Breast epithelium (tissue), 4 donors: ENCODE results near the gene SPIRE2. TPM values are rescaled to one million over a fixed set of nuclear protein-coding genes. Genes with fewer than 3 reads are reported as not detected.
"Not testable (repeated sequence)": the region's sequence is repeated elsewhere in the genome, so short reads cannot be mapped to it uniquely, and the experiment has no call there.

ENCODE experiments used
- DNase-seq, 2 donors: peaks; one replicate each; pipeline ENCODE4 v3.0.0-alpha.2; 2019; ENCODE audit warnings: low spot score in 2 of 2
- H3K27ac ChIP-seq, 2 donors: fragments of 200-600 bp; sonication (generic) in 1 of 2; one replicate each; pipeline ENCODE4 v1.5.1; 2016 to 2019; ENCODE audit warnings: mild to moderate bottlenecking in 1 of 2
- H3K27me3 ChIP-seq, 2 donors: fragments of 200-600 bp; sonication (generic) in 1 of 2; one replicate each; pipeline versions ENCODE4 v1.5.1 to v1.6.0; 2017 to 2019; ENCODE audit warnings: control low read depth in 1 of 2, mild to moderate bottlenecking in 1 of 2
- H3K36me3 ChIP-seq: fragments of 200-600 bp; one replicate; pipeline ENCODE4 v1.5.1; 2019
- H3K4me1 ChIP-seq, 2 donors: fragments of 200-600 bp; sonication (generic); one replicate each; pipeline ENCODE4 v1.5.1; 2016 to 2019; ENCODE audit warnings: control low read depth in 1 of 2
- H3K4me3 ChIP-seq, 3 donors: fragments of 200-600 bp; sonication (generic); 1 replicate in 2 of 3; 2 replicates in 1 of 3; pipeline ENCODE4 v1.5.1; 2016 to 2019; ENCODE audit warnings: mild to moderate bottlenecking in 3 of 3, moderate library complexity in 2 of 3
- H3K9me3 ChIP-seq, 2 donors: fragments of 200-600 bp; sonication (generic) in 1 of 2; one replicate each; pipeline ENCODE4 v1.5.1; 2016 to 2019; ENCODE audit warnings: control low read depth in 1 of 2
- CTCF ChIP-seq, 3 donors: fragments of 450-650 bp; IDR thresholded peaks; one replicate each; pipeline ENCODE4 v1.5.1; 2016 to 2017; ENCODE audit warnings: antibody characterized with exemption in 3 of 3, mild to moderate bottlenecking in 3 of 3, moderate library complexity in 3 of 3
- POLR2A ChIP-seq: fragments of 450-650 bp; IDR thresholded peaks from one replicate; pipeline ENCODE4 v1.6.1; 2016; ENCODE audit warnings: antibody characterized with exemption, mild to moderate bottlenecking, moderate library complexity
- POLR2AphosphoS5 ChIP-seq, 3 donors: sonication (generic); formaldehyde crosslinking; IDR thresholded peaks; one replicate each; pipeline ENCODE4 v1.6.1; 2017; ENCODE audit warnings: antibody characterized with exemption in 3 of 3
- intact Hi-C: fragments of 100-400 bp; cut with DNase I; formaldehyde crosslinking; loops from one replicate; pipeline ENCODE4 v1.15.1; 2023; ENCODE audit warnings: low total_unique reads
- total RNA-seq, 3 donors: library from RNA; depleted of rRNA; stranded (reverse); fragments of >200 nt; gene quantifications; one replicate each; pipeline ENCODE4 v1.1.0, GENCODE V29; 2016

Gene SPIRE2
- 10 to 100 TPM in 1 of 3 donors, 1 to 10 TPM in 2; 1.3 to 11.1 (median 7.8) TPM for total RNA-seq

- Histone ChIP-seq H3K9me3 (no peaks in the 10 kb centered on the region), H3K27ac (peak within 1 kb of the TSS; percentile 72 to 80), H3K27me3 (no peaks in the 10 kb centered on the region), H3K36me3 (no peaks in the 10 kb centered on the region), H3K4me3 (peak within 1 kb of the TSS; percentile 38 to 81 (median 71)), H3K4me1 (peaks cover 0 to 4% of the 10 kb centered on the region in 2 donors)
- DNase-seq = peak; percentile 52 to 69
- TF ChIP-seq POLR2A = no peak
- no peak for TF ChIP-seq POLR2AphosphoS5 (IDR thresholded peaks at IDR 0.05)
- no peak for TF ChIP-seq CTCF (IDR thresholded peaks at IDR 0.05)
- intact Hi-C loops = no loop called here
Measured at GRCh38 chr16:89828199-89828869, at the start of gene SPIRE2. Gene SPIRE2 (plus strand): TSS chr16:89828475. CDS start chr16:89828551, 76 bp downstream.

- H3K9me3 ChIP-seq = no peaks in the 10 kb centered on the region
- intact Hi-C loops = no loop called here
Measured at GRCh38 chr16:89779231-89779908, 48.9 kb upstream of the SPIRE2 start.

GRCh38 chr16:89779909-89780305, 48.4 kb upstream of the SPIRE2 start:
- no peak for DNase-seq
- no peaks in the 10 kb centered on the region for H3K27me3 ChIP-seq
- no peaks in the 10 kb centered on the region for H3K4me1 ChIP-seq
- no peaks in the 10 kb centered on the region for H3K9me3 ChIP-seq
- TF ChIP-seq POLR2AphosphoS5 (IDR thresholded peaks at IDR 0.05) = no peak
- TF ChIP-seq CTCF (IDR thresholded peaks at IDR 0.05) = no peak
- no peak for TF ChIP-seq POLR2A
- no peaks in the 10 kb centered on the region for H3K36me3 ChIP-seq
- H3K27ac ChIP-seq = no peak overlapping the region
- intact Hi-C loops = no loop called here
- H3K4me3 ChIP-seq = no peak overlapping the region

More at GRCh38 chr16:89779231-89779908, 48.9 kb upstream of the SPIRE2 start:
- DNase-seq = no peak
- H3K27ac ChIP-seq = no peak overlapping the region
- no peak overlapping the region for H3K4me3 ChIP-seq
- no peaks in the 10 kb centered on the region for H3K4me1 ChIP-seq
- H3K36me3 ChIP-seq = no peaks in the 10 kb centered on the region
- no peak for TF ChIP-seq POLR2A
- no peak for TF ChIP-seq POLR2AphosphoS5 (IDR thresholded peaks at IDR 0.05)
- no peak for TF ChIP-seq CTCF (IDR thresholded peaks at IDR 0.05)
- no peaks in the 10 kb centered on the region for H3K27me3 ChIP-seq

- intact Hi-C loops = no loop called here
- Histone ChIP-seq H3K9me3 (no peaks in the 10 kb centered on the region), H3K27me3 (no peaks in the 10 kb centered on the region), H3K4me1 (no peaks in the 10 kb centered on the region), H3K27ac (no peak overlapping the region), H3K36me3 (no peaks in the 10 kb centered on the region), H3K4me3 (no peak overlapping the region)
- DNase-seq = no peak
- no peak for TF ChIP-seq POLR2A
- TF ChIP-seq CTCF (IDR thresholded peaks at IDR 0.05) = no peak
- TF ChIP-seq POLR2AphosphoS5 (IDR thresholded peaks at IDR 0.05) = no peak
Measured at GRCh38 chr16:89782489-89782888, 45.8 kb upstream of the SPIRE2 start.

- H3K36me3 ChIP-seq, H3K4me1 ChIP-seq, H3K27me3 ChIP-seq, H3K9me3 ChIP-seq, H3K4me3 ChIP-seq, intact Hi-C loops, DNase-seq, H3K27ac ChIP-seq: not testable (repeated sequence)
Measured at GRCh38 chr16:89783952-89784351, 44.3 kb upstream of the SPIRE2 start.
